Right cardiac atrium (tissue), 5 donors: ENCODE results near the gene TCP11. TPM values are rescaled to one million over a fixed set of nuclear protein-coding genes. Genes with fewer than 3 reads are reported as not detected.

Source experiments
- ATAC-seq, 2 donors: fragments of 200-7000 bp; cut with Tn5 transposase; one replicate each; pipeline versions ENCODE4 v1.8.0 to v1.9.1; 2020; ENCODE audit warnings: moderate library complexity in 2 of 2, mild to moderate bottlenecking in 1 of 2
- DNase-seq, 3 donors: peaks; one replicate each; pipeline ENCODE4 v3.0.0-alpha.2; 2020
- H3K27ac ChIP-seq: one replicate; pipeline ENCODE4 v1.5.1; 2013; ENCODE audit warnings: mild to moderate bottlenecking, low read length, control low read depth, moderate library complexity
- H3K27me3 ChIP-seq: one replicate; pipeline ENCODE4 v1.6.1; 2013; ENCODE audit not compliant: control insufficient read depth, insufficient read depth
- H3K4me1 ChIP-seq: one replicate; pipeline ENCODE4 v1.6.1; 2013; ENCODE audit warnings: low read length; ENCODE audit not compliant: control insufficient read depth, insufficient read depth
- H3K4me3 ChIP-seq: one replicate; pipeline ENCODE4 v1.5.1; 2013; ENCODE audit warnings: low read length, control low read depth
- H3K9me3 ChIP-seq: one replicate; pipeline ENCODE4 v1.6.1; 2013; ENCODE audit warnings: low read length; ENCODE audit not compliant: control insufficient read depth
- WGBS: extraction: QIAGEN DNeasy Blood & Tissue Kit; methylation state at CpG from one replicate; pipeline ENCODE4 v1.1.7; 2013; 5-methylcytosine and 5-hydroxymethylcytosine counted together
- intact Hi-C, 4 donors: fragments of 100-400 bp; cut with DNase I; formaldehyde crosslinking; loops; one replicate each; pipeline versions ENCODE4 v1.11.0 to v1.14.0; 2022 to 2023
- polyA plus RNA-seq: library from polyadenylated mRNA; stranded (reverse); fragments of 200-250 nt; gene quantifications from one replicate; pipeline ENCODE4 v1.2.3, GENCODE V29; 2013
- total RNA-seq, 4 donors: library from RNA; stranded (reverse); fragmentation: NEBNext Ultra II Directional; extraction: Animal tissue kit (Norgen Biotek cat#: 25700); gene quantifications; one replicate each; pipeline ENCODE4 v1.2.1, GENCODE V29; 2021
- donor health status: healthy with polysubstance abuse.
- donor health status: DM: no; HTN: yes; CAD: no.
- donor health status: DM: no; HTN: no; CAD: no.
- donor health status: DM: no; HTN: yes; CAD: no; lungs with severe emphysema.
- donor health status: DM: yes; HTN: yes; CAD: no.

TCP11 gene
- total and polyA plus RNA-seq, 5 donors = 0.07 TPM; not detected in 4

DNA sequence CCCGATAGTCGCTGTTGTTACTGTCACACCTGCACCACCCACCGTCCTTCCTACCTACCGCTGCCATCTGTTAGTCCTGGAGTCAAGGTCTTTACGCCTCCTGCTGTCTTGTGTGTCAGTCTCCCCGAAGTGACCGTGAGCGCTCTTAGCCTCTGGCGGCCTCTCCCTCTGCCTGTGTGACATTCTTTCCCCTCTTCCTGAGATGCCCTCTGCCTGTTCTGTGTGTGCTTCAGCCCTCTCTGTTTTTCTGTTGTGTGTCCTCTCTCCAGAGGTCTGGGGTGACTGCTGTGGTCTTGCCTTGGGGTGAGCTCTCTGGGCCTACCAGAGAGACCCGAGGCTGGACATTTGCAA is 54.9 kb downstream of the TCP11 start:
- intact Hi-C loops = no loop called here
- ATAC-seq (no peak), DNase-seq (no peak)
- Histone ChIP-seq H3K27me3 (no peaks in the 10 kb centered on the region), H3K4me1 (no peaks in the 10 kb centered on the region), H3K27ac (no peak overlapping the region), H3K4me3 (no peak overlapping the region), H3K9me3 (no peaks in the 10 kb centered on the region)
- 95% methylated on average over 10 of the region's 10 CpGs for WGBS

DNA sequence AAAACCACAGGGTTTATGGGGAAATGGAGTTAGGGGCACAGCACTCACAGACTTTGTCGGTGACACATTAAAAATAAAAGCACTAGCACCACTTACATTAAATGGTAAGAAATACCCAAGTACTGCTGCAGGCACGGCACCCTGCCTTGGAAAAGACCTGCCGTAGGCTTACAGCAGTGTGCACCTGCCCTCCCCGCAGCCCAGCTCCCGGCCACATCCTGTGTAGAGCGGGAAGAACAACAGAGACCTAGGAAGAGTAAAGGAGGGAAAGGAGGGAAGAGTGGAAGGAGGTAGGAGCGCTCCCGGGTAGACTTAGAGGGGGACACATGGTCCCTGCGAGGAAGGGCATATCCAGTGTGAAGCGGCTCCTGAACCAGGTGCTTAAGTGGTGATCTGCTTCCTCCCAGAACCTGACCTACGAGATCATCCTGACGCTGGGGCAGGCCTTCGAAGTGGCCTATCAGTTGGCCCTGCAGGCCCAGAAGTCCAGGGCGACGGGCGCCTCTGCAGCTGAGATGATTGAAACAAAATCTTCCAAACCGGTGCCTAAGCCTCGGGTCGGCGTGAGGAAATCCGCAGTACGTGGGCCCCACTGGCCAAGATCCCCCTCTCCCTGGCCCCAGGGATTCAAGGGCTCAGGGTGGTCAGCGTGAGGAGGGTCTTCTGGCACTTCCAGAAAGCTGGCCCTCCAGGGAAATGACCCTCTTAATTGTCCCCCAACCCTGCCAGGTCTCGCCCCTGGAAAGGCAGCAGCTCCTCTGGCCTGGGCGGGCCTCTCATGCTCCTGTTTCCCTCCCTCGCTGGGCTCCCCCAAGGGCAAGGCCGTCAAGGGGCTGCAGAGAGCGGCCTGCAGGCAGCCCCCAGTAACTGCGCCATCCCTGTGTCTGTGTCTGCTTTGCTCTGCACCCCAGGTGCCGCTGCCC is 55.5 kb downstream of the TCP11 start:
- Histone ChIP-seq H3K4me1 (no peaks in the 10 kb centered on the region), H3K4me3 (no peak overlapping the region), H3K27me3 (no peaks in the 10 kb centered on the region), H3K9me3 (no peaks in the 10 kb centered on the region), H3K27ac (no peak overlapping the region)
- intact Hi-C loops = no loop called here
- DNase-seq (no peak), ATAC-seq (no peak)
- 94% methylated on average over 30 of the region's 30 CpGs for WGBS

DNA sequence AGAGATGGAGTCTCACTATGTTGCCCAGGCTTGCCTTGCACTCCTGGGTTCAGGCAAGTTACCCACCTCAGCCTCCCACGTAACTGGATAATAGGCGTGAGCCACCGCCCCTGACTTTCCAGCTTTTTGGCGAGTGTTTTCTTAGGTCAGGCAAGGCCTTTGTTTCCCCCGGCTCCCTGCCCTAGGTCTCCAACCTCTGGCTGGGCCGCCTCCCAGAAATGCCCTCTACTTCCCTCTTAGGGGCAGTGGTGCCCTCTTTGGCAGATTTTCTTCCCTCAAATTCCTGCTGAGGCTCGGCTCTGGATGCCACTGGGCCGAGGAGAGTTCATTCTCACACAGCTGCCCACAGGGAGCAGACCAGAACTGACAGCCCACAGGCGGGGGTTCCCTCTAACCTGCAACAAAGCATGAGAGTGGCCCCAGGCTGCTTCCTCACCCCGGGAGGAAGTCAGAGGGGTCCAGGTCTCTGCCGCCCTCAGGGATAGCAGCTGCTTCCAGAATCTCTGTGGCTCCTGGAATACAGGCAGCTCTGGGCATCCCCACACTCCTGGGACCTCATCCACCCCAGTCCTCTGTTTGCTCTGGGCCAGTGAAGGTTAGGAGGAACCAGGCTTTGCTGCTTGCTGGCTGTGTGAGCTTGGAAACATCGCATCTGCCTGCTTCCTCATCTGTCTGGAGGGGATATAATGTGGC is 56.5 kb downstream of the TCP11 start:
- no peaks in the 10 kb centered on the region for H3K27me3 ChIP-seq
- no peaks in the 10 kb centered on the region for H3K9me3 ChIP-seq
- H3K4me3 ChIP-seq = no peak overlapping the region
- intact Hi-C loops = no loop called here
- ATAC-seq = no peak
- no peak overlapping the region for H3K27ac ChIP-seq
- whole genome bisulfite sequencing = 90% methylated on average over 12 of the region's 12 CpGs
- H3K4me1 ChIP-seq = no peaks in the 10 kb centered on the region
- no peak for DNase-seq

DNA sequence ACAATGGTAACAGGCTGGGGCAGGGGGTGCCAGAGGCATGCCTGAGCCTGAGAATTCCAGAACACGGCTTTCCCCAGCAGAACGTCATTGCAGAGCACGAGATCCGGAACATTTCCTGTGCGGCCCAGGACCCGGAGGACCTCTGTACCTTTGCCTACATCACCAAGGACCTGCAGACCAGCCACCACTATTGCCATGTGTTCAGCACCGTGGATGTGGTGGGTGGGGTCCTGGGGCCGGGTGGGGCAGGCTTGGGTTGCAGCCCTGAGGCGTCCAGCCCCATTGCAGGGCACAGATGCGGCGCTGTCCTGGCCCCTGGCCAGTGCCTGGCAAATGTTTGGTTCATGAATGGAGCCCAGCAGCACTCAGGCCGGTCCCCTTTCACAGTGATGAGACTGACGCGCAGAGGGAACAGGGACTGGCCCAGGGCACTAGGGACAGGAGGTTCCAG is 57.1 kb downstream of the TCP11 start:
- H3K4me3 ChIP-seq = no peak overlapping the region
- ATAC-seq (no peak), DNase-seq (no peak)
- H3K4me1 ChIP-seq = no peaks in the 10 kb centered on the region
- H3K9me3 ChIP-seq = no peaks in the 10 kb centered on the region
- H3K27ac ChIP-seq = no peak overlapping the region
- 83% methylated on average over 14 of the region's 14 CpGs for WGBS
- no peaks in the 10 kb centered on the region for H3K27me3 ChIP-seq
- intact Hi-C loops = no loop called here

DNA sequence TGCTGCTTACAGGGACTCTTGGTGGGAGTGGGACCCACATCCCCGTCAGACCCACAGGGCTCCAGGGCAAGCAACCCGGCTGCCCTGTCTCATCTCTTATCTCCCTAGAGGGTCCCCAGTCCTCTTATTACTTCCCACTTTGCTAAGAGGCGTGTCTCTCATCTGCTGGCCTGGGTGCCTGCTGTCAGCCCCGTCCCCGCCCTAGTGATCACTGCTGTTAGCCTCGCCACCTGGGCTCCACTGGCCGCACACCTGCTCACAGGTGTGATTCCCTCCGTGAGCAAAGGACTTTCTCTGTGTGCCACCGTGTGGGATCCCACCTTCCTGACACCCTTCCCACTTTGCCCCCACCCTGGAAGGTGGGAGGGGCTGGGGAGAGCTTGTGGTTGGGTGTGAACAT is 57.6 kb downstream of the TCP11 start:
- DNase-seq (no peak), ATAC-seq (no peak)
- Histone ChIP-seq H3K4me3 (no peak overlapping the region), H3K9me3 (no peaks in the 10 kb centered on the region), H3K27me3 (no peaks in the 10 kb centered on the region), H3K27ac (no peak overlapping the region), H3K4me1 (no peaks in the 10 kb centered on the region)
- intact Hi-C loops = no loop called here
- WGBS = 89% methylated on average over 9 of the region's 9 CpGs

DNA sequence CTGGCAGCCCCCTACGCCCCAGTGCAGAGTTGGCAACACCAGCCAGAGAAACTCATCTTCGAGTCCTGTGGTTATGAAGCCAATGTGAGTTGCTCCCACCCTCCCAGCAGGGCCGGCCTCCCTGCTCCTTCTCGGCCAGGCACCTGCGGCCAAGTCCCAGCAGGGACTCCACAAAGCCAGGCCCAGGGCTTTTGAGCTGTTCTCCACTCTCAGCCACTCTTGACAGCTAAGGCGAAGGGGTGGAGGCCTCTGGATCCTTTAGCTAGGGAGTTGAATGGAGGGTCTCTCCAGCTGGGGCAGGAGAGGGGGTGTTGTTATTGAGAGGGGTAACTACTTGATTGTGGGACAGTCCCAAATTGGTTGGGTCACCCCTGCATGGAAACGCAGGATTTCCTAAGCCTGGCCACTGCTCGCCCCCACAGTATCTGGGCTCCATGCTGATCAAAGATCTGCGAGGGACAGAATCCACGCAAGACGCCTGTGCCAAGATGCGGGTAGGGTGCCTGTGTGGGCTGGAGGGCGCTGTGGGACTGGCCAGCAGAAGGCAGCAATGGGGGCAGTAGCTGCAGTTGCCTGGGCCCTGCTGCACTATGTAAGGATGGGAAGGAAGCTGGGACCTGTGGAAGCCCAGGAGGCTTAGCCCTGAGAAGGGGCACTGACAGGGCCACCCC is 58.3 kb downstream of the TCP11 start:
- intact Hi-C loops = no loop called here

DNA sequence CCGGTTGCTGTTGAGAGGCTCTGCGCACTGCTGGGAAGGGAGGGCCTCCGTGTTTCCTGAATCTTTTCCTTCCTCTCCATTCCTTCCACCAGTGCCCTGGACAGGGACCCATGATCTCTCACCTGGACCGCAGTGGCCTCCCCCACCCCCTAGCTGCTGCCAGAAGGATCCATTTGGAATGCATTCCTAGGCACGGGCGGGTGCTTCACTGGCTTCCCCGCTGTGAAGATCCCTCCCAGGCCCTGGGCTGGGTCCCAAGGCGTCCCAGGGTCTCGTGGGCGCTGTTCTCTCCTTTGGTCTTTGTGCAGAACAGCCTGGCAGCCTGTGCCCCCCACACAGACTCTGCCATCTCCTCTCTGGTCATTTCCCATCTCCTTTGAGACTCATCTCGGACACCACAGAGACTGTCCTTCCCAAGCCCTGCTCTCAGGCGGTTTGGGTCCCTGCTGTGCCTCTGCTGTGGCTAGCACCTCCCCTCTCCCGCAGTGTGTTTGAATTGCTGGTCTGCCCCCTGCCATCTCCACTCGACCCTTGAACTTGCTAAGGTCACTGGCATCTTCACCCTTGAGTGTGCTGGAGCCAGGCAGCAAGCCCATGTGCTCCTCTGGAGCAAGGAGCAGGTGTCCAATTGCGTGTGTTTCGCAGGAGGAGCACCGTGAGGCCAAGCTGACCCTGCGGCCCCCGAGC is 59.0 kb downstream of the TCP11 start:
- no peaks in the 10 kb centered on the region for H3K9me3 ChIP-seq
- no peak overlapping the region for H3K27ac ChIP-seq
- DNase-seq = no peak
- intact Hi-C loops = no loop called here
- H3K4me3 ChIP-seq = no peak overlapping the region
- 69% methylated on average over 19 of the region's 19 CpGs for WGBS
- no peak for ATAC-seq
- H3K4me1 ChIP-seq = no peaks in the 10 kb centered on the region
- no peaks in the 10 kb centered on the region for H3K27me3 ChIP-seq

More for the DNA sequence above, 58.3 kb downstream of the TCP11 start:
- Histone ChIP-seq H3K27ac (no peak overlapping the region), H3K27me3 (no peaks in the 10 kb centered on the region), H3K9me3 (no peaks in the 10 kb centered on the region), H3K4me3 (no peak overlapping the region), H3K4me1 (no peaks in the 10 kb centered on the region)
- DNase-seq = no peak
- 90% methylated on average over 13 of the region's 13 CpGs for WGBS
- ATAC-seq = no peak

DNA sequence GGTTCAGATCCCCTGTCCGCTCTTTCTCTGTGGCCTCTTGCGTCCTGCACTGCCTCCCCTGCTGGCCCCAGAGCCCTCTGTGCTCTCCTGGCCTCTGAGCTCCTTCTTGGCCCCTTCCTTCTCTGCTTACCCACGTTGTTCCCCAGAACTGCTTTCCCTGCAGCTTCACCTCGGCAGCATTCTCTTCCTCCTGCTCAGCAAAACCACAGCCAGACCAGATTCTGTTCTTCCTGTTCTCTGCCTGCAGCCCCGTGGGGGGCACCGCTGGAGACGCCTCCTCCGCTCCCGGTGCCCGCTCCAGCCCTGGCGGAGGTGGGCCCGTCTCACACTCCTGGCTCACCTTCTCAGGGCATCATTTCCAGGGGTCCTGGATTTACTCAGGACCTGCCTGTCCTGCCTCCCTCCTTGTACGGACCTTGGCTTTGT is 59.7 kb downstream of the TCP11 start:
- ATAC-seq (no peak), DNase-seq (no peak)
- Histone ChIP-seq H3K4me3 (no peak overlapping the region), H3K27me3 (no peaks in the 10 kb centered on the region), H3K27ac (no peak overlapping the region), H3K4me1 (no peaks in the 10 kb centered on the region), H3K9me3 (no peaks in the 10 kb centered on the region)
- intact Hi-C loops = no loop called here
- 58% methylated on average over 13 of the region's 13 CpGs for WGBS

DNA sequence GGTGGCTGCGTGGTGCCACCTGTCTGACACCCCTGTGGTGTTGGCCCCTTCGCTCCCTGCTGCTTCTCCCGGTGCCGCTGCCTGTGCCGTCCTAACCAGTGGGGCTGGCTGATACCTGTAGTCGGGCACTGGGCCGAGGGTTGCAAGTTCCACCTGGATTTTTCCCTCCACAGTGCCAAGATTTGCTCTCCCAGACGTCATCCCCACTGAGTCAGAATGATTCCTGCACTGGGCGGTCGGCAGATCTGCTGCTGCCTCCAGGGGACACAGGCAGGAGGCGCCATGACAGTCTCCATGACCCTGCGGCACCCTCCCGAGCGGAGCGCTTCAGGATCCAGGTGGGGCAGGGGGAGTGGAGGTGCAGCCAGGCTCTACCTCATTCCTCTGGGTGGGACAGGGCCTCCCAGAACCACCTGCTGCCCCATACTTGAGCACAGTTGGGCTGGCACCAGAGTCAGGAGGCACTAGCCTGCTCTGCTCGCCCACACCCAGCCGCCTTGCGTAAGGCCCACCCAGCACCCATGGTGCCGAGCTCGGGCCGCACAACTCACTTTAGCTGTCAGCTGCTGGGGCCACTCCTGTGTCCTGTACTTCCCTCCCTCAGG is 60.2 kb downstream of the TCP11 start:
- intact Hi-C loops = no loop called here
- Histone ChIP-seq H3K4me1 (no peaks in the 10 kb centered on the region), H3K27ac (no peak overlapping the region), H3K27me3 (no peaks in the 10 kb centered on the region), H3K4me3 (no peak overlapping the region), H3K9me3 (no peaks in the 10 kb centered on the region)
- no peak for ATAC-seq
- WGBS = 86% methylated on average over 21 of the region's 21 CpGs
- peak in 1 of 3 donors; percentile 39 for DNase-seq

DNA sequence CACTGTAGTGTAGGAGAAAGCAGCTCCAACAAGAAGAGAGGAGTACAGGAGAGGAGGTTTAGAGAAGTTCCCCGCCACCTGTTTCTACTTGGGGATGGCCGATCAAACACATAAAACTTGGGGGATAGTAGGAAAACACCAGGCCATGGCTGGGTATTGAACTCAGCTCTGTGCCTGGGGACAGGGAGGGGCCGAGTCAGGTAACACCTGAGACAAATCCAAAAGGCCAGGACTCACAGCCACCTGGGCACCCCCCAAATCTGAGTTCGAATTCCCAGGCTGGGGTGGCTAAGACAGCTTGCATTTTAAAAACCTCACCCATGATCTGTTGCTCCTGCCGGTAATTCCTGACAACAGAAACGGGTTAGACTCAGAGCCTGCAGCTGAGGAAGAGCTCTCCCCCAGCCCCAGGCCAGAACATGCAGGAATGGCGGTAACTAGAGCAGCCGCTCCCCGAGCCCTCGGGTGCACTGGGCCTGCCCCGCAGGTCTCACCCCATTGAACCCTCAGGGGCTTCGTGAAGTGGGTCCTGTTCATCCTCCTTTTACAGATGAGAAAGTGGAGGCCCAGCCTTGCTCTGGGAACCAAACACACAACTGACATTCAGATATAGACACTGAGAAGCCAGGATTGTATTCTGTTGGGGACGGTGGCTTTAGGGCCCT is 61.0 kb downstream of the TCP11 start:
- no peak overlapping the region for H3K27ac ChIP-seq
- DNase-seq (peak in 1 of 3 donors; percentile 15), ATAC-seq (no peak)
- 92% methylated on average over 13 of the region's 13 CpGs for WGBS
- no peaks in the 10 kb centered on the region for H3K27me3 ChIP-seq
- H3K4me3 ChIP-seq = no peak overlapping the region
- intact Hi-C loops = no loop called here
- no peaks in the 10 kb centered on the region for H3K9me3 ChIP-seq
- no peaks in the 10 kb centered on the region for H3K4me1 ChIP-seq
